HG03460 (cell line): Measurements from ENCODE around the gene VSNL1.

Experiments used
- ATAC-seq: cut with Tn5 transposase; IDR thresholded peaks from one replicate; pipeline ENCODE4 v1.9.1; 2021; ENCODE audit not compliant: unreplicated experiment

VSNL1 gene

DNA sequence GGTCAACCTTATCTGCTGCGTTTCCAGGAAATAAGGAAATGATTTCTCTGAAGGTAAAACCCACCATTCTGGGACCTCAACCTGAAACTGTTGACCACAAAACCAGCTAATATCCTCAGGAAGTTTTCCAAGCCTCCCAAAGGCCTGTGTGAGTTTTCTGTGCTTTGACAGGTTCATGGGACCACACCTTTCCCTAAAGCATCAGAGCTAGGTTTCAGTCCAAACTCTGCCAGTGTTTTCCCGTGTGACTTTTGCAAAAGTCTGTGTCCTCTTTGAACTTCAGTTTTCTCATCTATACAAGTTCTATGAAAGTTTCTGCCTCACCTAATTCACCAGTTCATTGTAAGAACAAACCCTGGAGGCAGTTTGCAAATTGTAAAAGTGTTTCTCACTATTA is 39.8 kb downstream of the VSNL1 start:
- ATAC-seq: no peak

DNA sequence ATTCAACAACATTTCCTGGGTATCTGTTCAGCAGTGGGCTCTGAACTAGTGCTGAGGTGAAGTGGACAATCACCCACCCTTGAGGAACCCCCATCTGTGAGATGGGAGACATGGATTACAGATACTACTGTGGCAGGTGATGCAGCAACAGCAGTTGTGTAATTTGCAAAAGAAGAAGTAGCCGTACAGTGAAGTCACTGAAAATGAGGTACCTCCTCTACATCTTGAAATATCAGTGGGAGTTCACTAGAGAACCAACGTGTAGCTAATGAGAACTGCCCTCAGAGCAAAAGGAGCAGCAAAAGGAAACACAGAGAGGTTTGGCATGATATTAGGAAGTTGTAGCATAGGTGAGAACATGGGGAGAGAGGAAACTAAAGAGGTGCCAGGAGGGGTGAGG is 41.3 kb downstream of the VSNL1 start:
- ATAC-seq: no peak

DNA sequence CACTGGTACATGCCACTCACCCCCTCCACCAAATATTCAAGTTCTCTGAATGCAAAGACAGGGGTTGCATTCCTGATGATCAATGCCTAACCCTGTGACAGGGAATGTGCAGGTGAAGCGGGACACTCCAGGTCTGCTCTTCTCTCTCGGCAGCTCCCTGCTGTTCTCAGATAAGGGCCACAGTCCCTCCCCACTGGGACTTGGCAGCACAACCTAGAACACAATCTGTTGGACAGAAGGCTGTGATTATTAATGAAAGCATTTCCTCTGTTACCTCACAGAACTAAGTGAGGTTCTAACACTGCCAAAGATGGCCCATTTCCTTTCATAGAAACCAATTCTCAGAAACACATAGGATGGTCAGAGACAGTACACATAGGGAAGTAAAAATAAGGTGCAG is 42.7 kb downstream of the VSNL1 start:
- no peak for ATAC-seq

DNA sequence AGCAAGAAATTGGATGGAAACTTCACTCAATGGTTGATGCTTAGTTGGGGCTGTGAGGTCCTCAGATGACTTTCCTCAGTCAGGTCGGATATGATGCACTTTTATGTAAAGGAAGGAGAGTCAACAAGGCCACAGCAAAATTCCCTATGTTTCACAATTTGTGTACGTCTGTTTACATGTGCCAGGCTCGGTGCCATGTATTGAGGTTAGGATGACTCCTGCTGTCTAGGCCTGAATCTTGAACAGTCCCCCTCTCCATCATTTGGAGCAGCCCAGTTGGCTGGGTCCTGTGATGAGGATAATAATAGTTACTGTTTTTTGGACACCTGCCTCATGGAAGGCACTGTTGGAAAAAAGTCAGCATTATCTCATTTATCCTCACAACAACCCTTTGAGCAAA is 43.1 kb downstream of the VSNL1 start:
- ATAC-seq: no peak

DNA sequence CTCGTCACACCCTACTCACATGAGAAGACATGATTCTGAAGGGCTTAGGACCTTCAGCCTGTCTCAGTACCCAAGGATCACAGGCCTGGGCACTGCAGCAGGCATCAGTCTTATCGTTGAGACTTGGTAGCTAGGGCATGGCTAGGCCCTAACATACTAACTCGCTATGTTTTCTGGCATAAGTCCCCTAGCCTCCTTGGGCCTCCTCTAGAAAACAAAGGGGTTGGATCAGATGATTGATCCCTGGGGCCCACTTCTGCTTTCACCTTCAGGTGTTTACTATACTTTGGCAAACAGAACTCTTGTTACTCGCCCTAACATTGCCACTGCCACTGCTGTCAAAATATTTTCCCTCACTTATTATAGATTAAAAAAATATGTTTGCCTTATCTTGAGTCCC is 44.2 kb downstream of the VSNL1 start:
- ATAC-seq: no peak

DNA sequence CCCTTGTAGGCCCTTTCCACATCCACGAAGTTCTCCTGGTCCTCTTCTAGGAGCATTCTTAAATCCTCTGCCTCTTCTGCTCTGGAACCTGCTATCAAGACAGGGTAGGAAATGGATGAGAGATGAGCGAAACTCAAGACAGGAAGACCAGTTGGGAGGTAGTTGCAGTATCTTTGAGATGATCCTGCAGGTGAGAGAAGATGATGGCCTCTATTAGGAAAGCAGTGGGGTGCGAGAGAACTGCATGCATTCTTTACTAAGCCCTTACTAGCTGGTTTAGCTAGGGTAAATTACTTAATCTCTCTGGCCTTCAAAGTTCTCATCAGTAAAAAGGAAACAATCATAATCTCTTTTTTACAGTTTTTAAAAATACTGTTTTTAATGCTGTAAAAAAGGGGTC is 47.0 kb downstream of the VSNL1 start:
- no peak for ATAC-seq

DNA sequence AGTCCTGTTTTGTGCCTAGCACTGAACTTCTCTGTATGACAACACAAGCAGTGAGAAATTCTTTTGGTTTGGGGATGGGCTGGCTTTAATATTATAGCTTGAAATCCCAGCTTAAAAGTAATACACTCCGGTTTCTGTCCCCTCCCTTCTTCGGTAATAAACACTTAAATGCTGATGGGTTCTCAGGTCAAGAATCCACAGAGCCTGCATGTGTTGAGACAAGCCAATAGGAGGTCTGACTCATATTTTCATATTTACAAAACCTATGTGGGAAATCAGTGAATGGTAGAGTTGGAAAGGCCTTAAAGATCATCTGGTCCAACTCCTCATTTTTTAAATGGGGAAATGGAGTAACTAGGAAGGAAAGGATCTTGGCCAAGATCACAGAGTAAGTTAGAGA is 47.5 kb downstream of the VSNL1 start:
- ATAC-seq: no peak

DNA sequence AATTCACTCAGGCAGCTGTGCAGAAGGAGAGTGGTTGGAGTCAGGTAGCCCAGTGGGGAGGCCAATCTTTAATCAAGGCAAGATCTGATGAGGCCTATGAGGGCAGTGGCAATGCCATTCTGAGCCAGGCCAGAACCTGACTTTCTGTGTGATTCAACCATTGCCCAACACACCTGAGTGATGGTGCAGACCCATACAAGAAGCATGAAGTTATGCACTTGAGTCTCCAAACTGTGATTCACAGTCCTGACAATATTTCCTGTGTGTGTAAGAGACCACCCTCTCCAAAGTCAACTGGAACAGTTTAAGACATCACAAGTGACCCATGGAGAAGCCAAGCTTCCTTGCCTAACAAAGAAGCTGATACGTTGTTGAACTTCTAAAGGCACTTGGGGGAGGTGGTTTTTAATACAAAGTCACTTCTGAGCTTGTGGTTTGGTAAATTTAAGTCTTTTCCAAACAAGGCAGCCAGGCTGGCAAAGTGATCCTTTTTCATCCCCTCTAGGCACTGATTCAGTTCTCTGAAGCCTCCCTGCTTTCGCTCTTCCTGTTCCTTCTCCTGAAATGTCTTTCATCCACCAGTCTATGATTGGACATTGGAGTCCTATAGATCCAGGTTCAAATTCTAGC is 49.0 kb downstream of the VSNL1 start:
- no peak for ATAC-seq

DNA sequence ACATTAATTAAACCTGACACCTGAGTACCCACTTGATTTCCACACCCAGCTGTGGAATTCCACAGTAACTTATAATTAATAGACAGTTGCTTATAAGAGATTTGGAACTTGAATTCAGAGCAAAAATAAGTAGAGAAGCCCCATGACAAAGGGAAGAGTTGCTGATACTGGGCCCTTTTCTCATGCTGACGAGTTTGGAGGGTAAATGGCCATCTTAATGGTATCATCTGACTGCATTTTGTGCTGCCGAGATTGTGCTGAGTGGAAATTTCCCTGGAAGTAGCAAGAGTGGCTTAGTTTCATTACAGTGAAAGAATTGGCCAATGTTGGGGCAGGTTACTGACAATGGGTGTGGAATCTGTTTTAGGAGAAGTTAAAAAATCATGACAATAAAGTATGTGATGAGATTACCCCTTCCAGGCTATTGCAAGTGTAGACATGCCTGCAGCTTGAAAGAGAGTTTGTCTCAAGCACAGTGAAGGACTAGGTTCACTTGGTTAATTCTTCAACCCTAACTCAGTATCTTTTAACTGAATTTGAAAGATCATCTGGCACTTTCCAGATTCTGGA is 49.9 kb downstream of the VSNL1 start:
- ATAC-seq: no peak

DNA sequence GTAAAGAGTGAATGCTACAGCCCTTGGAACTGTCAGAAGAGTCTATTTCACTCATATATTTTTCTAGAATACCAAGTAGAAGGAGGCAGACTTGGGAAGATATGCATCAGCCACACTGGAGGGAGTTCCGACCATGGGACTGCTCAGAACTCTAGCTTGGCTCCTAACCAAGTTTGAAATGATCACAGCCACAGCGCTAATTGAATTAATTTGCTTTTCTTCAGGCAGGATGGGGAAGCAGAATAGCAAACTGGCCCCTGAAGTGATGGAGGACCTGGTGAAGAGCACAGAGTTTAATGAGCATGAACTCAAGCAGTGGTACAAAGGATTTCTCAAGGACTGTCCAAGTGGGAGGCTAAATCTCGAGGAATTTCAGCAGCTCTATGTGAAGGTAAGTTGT is 51.4 kb downstream of the VSNL1 start:
- no peak for ATAC-seq

DNA sequence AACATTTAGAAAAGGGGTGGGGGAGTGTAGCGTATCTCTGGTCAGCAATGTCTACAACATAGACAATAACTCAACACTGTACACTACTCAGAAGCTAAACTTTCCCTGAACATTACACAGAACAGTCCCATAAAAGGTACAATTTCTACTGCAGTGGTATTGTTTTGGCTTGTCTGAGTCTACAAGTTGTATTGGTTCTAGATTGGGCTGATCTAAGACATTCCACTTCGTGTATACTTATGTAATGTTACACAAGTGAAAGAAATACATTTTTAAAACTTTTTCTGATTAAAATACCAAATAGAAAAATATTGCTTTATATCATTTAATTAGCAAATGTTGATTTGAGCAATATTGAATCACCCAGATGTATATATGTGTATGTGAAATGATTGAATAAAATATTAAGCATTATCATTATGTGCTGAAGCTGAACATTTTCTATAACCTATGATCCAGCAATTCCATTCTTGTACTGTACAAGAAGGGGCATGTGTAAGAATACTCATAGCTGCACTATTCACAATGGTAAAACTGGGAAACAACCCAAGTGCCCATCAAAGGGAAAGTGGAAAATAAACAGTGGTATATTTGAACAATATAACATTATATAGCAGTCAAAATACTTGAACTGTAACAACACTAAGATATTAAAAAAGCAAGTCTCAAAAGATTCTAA is 52.4 kb downstream of the VSNL1 start:
- no peak for ATAC-seq

DNA sequence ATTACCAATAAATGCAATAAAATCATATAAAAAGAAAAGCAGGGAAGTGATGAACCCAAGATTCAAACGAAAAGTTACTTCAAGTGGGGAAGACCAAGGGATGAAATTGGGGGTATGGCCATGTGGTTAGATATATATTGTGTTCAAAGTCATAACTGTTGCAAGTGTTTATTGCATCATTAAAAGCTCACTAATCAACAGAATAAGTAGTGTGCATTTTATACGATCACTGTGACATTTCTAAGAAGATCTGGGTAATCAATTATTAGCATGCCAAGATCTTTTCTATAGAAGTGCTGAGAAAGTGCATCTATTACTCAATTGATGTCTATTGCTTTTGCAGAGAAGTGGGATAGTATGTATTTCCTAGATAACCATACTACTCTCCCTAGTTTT is 52.9 kb downstream of the VSNL1 start:
- no peak for ATAC-seq

DNA sequence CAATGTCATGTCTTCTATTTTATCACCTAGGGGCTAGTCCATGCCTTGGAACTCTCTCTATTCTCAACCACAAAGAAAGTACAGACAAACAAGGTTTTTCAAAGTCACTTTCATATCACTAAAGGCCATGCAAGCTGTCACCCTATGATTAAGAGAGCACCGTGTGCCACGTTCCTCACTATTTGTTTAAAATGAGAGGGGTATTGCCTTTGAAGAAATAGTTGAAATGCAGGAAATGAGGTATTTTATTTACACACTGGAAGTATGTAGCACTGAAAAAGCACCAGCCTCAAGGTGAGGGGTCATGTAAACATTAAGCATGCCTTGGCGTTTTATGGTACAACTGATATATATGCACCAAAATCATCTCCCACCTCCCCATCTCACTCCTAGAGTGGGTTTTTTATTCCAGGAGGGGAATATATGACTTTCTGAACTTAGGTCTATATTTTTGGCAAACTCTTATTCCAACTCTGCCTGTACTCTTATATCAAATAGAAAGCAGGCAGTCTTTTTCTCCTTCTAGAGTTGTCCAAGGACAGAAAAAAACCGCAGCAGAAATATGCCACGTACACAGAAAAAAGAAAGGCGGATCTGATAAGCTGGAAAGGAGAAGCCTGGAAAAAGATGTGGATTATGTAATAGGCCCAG is 53.5 kb downstream of the VSNL1 start:
- no peak for ATAC-seq

DNA sequence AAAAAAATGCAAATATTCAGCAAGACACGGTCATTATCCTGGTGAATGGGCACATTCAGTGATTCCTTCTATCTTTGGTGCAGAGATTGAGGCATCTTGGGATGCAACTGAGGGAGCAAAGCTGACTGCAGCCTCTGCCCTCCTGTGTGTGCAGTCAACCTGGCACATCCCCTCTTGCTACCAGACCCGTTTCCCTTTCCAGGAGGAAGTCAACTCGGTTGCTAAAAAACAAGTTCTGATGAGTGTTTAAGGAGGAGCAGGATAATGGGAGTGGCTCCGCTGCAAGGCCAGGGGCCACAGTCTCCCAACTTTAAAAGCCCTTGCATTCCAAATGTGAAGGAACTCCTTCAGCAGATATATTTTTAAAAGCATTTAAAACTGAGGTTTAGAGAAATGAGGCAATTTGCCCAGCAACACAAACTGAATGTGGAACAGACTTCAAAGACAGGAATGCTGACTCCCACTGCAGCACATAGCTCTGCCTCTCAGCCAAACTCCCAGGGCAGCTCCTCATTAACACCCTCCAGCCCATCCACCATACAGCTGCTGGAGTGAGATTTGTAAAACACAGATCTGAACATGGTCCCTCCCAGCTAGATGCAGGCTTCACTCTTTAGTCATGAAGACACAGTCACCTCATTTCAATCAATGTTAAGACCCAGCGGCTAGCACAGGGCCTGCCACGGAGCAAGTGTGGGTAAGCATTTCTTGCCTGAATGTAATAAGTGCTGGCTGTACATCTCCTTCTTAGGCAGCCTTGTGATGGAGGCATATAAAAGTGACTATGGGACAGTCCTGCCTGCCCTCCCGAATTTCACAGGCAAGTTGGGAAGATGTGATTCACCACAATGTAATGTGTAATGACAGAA is 54.3 kb downstream of the VSNL1 start:
- no peak for ATAC-seq

DNA sequence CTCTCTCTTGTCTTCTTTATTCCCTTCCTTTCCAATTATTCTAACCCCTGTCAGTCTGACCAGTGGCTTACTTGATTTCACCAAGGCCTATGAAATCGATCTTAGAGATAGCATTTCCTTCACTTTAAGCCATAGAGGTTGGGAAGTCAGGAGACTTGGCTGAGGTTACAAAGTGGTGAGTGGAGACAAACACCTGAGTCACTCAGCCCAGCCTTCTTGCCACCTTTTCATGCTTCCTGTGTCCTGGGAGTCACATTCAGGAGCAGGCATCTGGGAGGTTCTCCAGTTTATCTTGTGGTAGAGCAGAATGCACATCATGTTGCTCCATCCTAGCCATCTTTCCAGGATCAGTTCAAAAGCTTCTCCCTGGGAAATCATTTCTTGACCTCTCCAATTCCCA is 59.1 kb downstream of the VSNL1 start:
- no peak for ATAC-seq

DNA sequence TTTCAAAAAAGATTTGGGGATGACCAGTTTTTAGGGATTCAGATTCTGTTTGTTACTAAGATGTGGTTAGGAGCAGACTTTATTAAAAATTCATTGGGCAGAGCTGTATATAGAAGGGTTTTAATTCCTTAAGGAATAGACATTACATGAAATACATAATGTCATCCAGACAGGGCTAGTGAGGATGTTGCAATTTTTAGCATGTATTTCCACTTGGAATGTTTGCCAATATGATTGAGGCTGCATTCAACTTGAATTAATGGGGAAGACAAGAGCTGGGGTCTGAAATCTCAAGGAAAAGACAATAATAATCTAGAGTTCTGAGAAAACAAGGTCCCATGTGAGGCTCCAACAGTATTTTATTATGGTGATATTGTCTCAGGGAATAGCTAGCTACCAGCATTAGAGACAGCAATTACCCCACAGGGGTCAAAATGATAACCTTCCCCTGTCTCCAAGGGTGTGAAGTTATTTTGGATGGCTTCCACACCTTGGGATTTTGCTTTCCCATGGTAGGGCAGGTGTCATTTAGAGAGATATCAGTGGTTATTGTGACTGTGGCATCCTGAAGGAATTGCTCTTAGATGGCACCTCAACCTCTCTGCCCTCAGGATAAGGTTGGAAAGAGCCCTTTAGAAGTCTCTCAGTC is 60.2 kb downstream of the VSNL1 start:
- ATAC-seq: no peak

DNA sequence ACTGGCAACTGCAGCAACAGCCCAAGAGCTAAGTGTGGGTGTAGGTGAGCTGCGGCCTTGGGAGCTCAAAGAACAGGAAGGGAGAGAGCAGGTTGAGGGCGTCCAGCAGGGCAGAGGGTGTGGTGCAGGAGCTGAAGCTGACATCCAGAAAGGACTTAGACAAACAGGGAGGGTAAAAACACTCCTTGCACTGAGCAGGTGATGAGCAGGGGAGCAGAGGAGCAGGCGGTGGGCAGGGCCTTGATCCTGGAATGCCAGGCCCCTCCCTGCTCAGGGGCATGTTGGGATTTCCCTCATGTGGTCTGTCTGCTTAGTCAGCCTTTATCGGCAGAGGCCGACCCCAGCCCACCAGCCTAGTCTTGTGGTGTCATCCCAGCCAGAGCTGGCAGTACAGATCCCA is 63.6 kb downstream of the VSNL1 start:
- ATAC-seq: no peak

DNA sequence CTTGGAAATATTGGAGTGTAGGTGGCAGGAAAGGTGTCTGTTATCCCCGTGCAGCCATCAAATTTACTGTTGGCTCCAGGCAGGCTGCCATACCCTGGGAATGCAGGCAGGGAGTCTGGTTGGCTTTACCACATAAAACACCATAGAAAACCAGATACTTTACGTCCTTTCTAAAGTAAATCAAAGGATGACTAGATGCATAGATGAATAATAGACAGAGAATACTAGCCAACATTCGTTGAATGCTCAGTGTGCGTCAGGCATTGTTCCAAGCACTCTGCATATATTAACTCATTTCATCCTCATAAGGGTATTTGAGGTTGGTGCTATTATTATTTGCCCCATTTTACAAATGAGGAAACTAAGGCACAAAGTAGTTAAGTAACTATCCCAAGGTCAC is 65.2 kb downstream of the VSNL1 start:
- no peak for ATAC-seq

DNA sequence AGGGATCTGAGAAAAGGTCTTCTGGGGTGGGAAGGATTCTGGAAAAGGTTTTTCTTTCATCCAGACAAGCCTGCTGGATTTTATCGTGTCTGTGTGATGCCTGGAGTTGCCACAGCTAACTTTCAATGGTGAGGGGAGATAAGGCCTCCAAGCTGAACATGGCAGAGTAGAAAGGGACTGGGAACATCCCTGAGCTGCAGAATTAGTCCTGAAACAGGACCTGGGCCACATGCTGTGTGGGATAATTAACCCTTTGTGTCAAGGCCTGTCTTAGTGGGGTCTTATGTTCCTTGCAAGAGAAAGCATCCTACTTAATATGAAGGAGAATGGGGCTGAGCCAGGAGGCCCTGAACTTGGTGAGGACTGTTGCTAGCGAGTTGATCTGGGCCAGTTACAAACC is 66.4 kb downstream of the VSNL1 start:
- ATAC-seq: no peak

DNA sequence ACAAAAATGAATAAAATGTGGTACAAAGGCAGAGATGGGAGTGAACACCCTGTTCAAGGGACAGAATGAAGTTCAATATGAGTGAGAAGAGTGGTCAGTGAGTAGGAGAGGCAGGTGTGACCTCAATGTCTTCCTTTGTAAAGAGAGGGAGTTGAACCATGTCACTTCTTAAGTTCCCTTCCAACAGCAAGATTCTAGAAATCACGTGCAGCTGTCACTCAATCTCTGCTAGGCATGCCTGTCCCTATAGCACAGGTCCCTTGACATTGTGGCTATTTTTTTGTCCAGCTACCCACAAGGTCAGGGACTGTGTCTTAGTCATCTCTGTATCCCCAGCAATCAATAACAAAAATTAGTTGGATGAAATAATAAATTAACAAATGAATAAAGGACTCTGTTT is 66.9 kb downstream of the VSNL1 start:
- no peak for ATAC-seq

DNA sequence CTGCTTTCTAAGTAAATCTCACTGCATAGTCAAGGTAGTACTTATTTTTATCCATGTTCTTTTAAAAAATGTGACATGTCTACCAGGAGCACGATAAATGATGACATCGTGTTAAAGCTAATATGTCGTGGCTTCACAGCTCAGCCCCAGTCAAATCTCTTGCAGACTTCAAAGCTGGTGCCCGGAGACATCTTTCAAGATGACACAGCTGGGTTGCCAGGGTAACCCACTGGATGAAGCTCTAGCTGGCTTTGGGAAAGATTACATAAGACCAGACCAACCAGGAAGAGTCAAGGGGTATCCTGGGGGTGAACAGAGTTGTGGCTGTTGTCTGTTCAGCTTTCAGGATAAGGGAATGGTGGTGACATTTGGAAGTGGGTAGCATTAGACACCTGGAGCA is 67.8 kb downstream of the VSNL1 start:
- no peak for ATAC-seq
